Neural crest cell (in vitro differentiated cells): ENCODE data around the gene PPP2R2C. TPM values are rescaled to one million over a fixed set of nuclear protein-coding genes. Genes with fewer than 3 reads are reported as not detected.

Experiments
- DNase-seq: peaks from one replicate; pipeline ENCODE4 v3.0.0; 2021; ENCODE audit warnings: low read depth, mixed read lengths, low spot score
- H3K27ac Mint-ChIP-seq: one replicate; pipeline ENCODE4 v1.8.0; 2021; ENCODE audit warnings: mild to moderate bottlenecking, mixed read lengths; ENCODE audit not compliant: unreplicated experiment
- H3K27me3 Mint-ChIP-seq: 2 replicates; pipeline ENCODE4 v1.8.0; 2021; ENCODE audit warnings: low read depth, mild to moderate bottlenecking, mixed read lengths
- H3K36me3 Mint-ChIP-seq: 2 replicates; pipeline ENCODE4 v1.8.0; 2021; ENCODE audit warnings: low read depth, mild to moderate bottlenecking, mixed read lengths
- H3K4me1 Mint-ChIP-seq: 2 replicates; pipeline ENCODE4 v1.8.0; 2021; ENCODE audit warnings: mixed read lengths
- H3K4me3 Mint-ChIP-seq: one replicate; pipeline ENCODE4 v1.8.0; 2021; ENCODE audit warnings: mild to moderate bottlenecking, mixed read lengths
- H3K9me3 Mint-ChIP-seq: 2 replicates; pipeline ENCODE4 v1.8.0; 2021; ENCODE audit warnings: mixed read lengths
- CTCF ChIP-seq: fragments of 200-600 bp; sonication (generic); conservative IDR thresholded peaks from 2 replicates; pipeline ENCODE4 v1.5.0; 2021; ENCODE audit warnings: antibody characterized with exemption, mild to moderate bottlenecking
- total RNA-seq: library from RNA; stranded (reverse); gene quantifications from 2 replicates; pipeline ENCODE4 v1.2.1, GENCODE V29; 2021

PPP2R2C gene
- total RNA-seq, 1 donor from 2014 or later = 0.35 TPM

- H3K27me3 Mint-ChIP-seq = peaks cover 24% of the 10 kb centered on the region
- no peaks in the 10 kb centered on the region for H3K36me3 Mint-ChIP-seq
- no peak for TF ChIP-seq CTCF
- DNase-seq = no peak
- no peaks in the 10 kb centered on the region for H3K9me3 Mint-ChIP-seq
- no peak overlapping the region for H3K27ac Mint-ChIP-seq
- H3K4me1 Mint-ChIP-seq = peaks cover 6% of the 10 kb centered on the region
- H3K4me3 Mint-ChIP-seq = no peak overlapping the region
Measured at GRCh38 chr4:6343939-6344408, 128.4 kb downstream of the PPP2R2C start.

GRCh38 chr4:6342530-6343293, 129.7 kb downstream of the PPP2R2C start:
- Mint-ChIP-seq H3K4me3 (no peak overlapping the region), H3K4me1 (peaks cover 10% of the 10 kb centered on the region), H3K27ac (no peak overlapping the region), H3K9me3 (no peaks in the 10 kb centered on the region), H3K27me3 (peaks cover 30% of the 10 kb centered on the region), H3K36me3 (no peaks in the 10 kb centered on the region)
- DNase-seq = no peak
- TF ChIP-seq CTCF = no peak

- Mint-ChIP-seq H3K9me3 (no peaks in the 10 kb centered on the region), H3K4me1 (peaks cover 18% of the 10 kb centered on the region), H3K27me3 (peaks cover 39% of the 10 kb centered on the region), H3K27ac (no peak overlapping the region), H3K4me3 (no peak overlapping the region), H3K36me3 (no peaks in the 10 kb centered on the region)
- TF ChIP-seq CTCF = no peak
- no peak for DNase-seq
Measured at GRCh38 chr4:6341696-6342095, 130.7 kb downstream of the PPP2R2C start.

GRCh38 chr4:6340446-6341015, 131.9 kb downstream of the PPP2R2C start:
- no peak overlapping the region for H3K27ac Mint-ChIP-seq
- H3K9me3 Mint-ChIP-seq = no peaks in the 10 kb centered on the region
- H3K27me3 Mint-ChIP-seq = peaks cover 39% of the 10 kb centered on the region
- no peak for DNase-seq
- no peak for TF ChIP-seq CTCF
- H3K36me3 Mint-ChIP-seq = no peaks in the 10 kb centered on the region
- H3K4me3 Mint-ChIP-seq = no peak overlapping the region
- peaks cover 18% of the 10 kb centered on the region for H3K4me1 Mint-ChIP-seq

- H3K9me3 Mint-ChIP-seq = no peaks in the 10 kb centered on the region
- H3K4me1 Mint-ChIP-seq = peaks cover 18% of the 10 kb centered on the region
- no peak for DNase-seq
- no peaks in the 10 kb centered on the region for H3K36me3 Mint-ChIP-seq
- H3K27ac Mint-ChIP-seq = no peak overlapping the region
- no peak for TF ChIP-seq CTCF
- H3K4me3 Mint-ChIP-seq = no peak overlapping the region
- peaks cover 39% of the 10 kb centered on the region for H3K27me3 Mint-ChIP-seq
Measured at GRCh38 chr4:6339818-6340445, 132.5 kb downstream of the PPP2R2C start.
